ENCODE results near the gene SETBP1.

SETBP1 gene

DNA sequence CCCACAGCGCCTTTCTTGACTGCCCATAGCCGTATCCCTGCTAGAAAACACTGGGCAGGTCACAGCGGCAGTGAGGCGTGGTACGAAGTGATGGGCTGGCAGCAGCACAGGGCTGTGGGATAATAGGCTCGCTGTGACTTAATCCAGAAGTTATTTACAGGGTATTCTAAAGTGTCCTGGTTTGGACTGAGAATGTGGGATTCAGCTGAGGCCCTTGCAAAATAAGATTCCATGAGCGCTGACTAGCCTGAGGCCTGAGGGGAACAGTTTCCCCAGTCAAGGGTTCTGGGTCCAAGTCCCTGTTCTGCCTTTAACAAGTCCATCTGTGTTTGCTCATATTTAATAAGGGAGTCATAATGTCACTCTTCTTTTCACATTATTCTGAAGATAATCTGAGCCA lies 34.6 kb downstream of the SETBP1 start:
- Histone ChIP-seq H3K14ac (ENCODE audit: low read length) (no peak overlapping the region), H3K27me3 (ENCODE audit: insufficient read depth, low read length) (no peaks in the 10 kb centered on the region), H4K91ac (ENCODE audit: low read depth, low read length) (no peak overlapping the region), H3K4ac (ENCODE audit: low read depth, low read length) (no peak overlapping the region), H3K4me2 (ENCODE audit: low read length) (peak overlapping the region; percentile 9), H3K18ac (ENCODE audit: low read length) (no peak overlapping the region), H3K4me3 (ENCODE audit: low read depth, low read length) (no peak overlapping the region), H2BK5ac (ENCODE audit: low read depth, low read length, poor library complexity) (no peak overlapping the region), H3K4me1 (ENCODE audit: control insufficient read depth in 1 of 2, insufficient read depth in 2 of 2, low read length in 2 of 2) (peaks cover 26 to 27% of the 10 kb centered on the region in 2 experiments), H3K79me1 (ENCODE audit: low read length) (peaks cover 11% of the 10 kb centered on the region), H2BK12ac (ENCODE audit: low read length) (no peak overlapping the region), H4K12ac (ENCODE audit: low read depth, low read length) (no peak overlapping the region), H2AK5ac (ENCODE audit: low read length) (no peak overlapping the region), H3K9me3 (ENCODE audit: insufficient read depth, low read depth, low read length) (no peaks in the 10 kb centered on the region), H3K27ac (ENCODE audit: low read depth, low read length) (peak overlapping the region; percentile 71), H4K8ac (ENCODE audit: low read depth, low read length) (no peak overlapping the region), H3K79me2 (ENCODE audit: control insufficient read depth, insufficient read depth, low read length, poor library complexity) (no peaks in the 10 kb centered on the region), H2BK120ac (ENCODE audit: insufficient read depth, low read length, poor library complexity) (peak overlapping the region; percentile 39), H3K36me3 (ENCODE audit: control insufficient read depth in 1 of 2, insufficient read depth in 2 of 2, low read length in 2 of 2) (peaks cover 2 to 3% of the 10 kb centered on the region in 2 experiments), H2AFZ (ENCODE audit: insufficient read depth, low read length, poor library complexity) (no peak overlapping the region), H3K9ac (ENCODE audit: low read length) (no peak overlapping the region), H3K23ac (ENCODE audit: low read length) (no peak overlapping the region)
- DNase-seq, result peak; percentile 67 to 87
- no CpG with 5 or more reads among the region's 7 CpGs for WGBS (ENCODE audit: extremely low coverage, insufficient coverage, insufficient read length)

DNA sequence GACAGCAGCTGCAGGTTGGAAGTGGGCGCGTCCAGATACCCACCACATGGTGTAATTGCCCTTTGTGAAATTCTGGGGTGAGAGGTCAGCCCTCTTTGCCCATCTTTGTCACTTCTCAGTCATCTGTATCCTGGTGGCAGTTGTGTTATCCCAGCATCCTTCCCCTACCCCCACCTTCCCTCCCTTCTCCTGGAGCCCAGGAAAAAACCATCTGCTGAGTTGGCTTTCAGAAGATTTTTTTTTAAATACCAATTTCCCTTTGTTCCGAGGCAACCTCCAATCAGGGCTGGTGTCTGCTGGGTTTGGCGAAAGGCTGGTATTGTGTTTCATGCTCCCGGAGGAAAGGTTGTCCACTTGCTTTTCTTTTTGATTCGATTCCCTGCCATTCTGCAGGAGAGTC lies 35.2 kb downstream of the SETBP1 start:
- H3K9me3 ChIP-seq (ENCODE audit: insufficient read depth, low read depth, low read length), result no peaks in the 10 kb centered on the region
- H3K4me2 ChIP-seq (ENCODE audit: low read length), result no peak overlapping the region
- H3K36me3 ChIP-seq (ENCODE audit: control insufficient read depth in 1 of 2, insufficient read depth in 2 of 2, low read length in 2 of 2), result peaks cover 3 to 4% of the 10 kb centered on the region in 2 experiments
- no peak overlapping the region for H3K23ac ChIP-seq (ENCODE audit: low read length)
- H3K27me3 ChIP-seq (ENCODE audit: insufficient read depth, low read length), result no peaks in the 10 kb centered on the region
- peak overlapping the region; percentile 28 for H2BK120ac ChIP-seq (ENCODE audit: insufficient read depth, low read length, poor library complexity)
- DNase-seq, result peak in 1 of 2 donors; percentile 43
- H3K79me2 ChIP-seq (ENCODE audit: control insufficient read depth, insufficient read depth, low read length, poor library complexity), result no peaks in the 10 kb centered on the region
- no peak overlapping the region for H4K8ac ChIP-seq (ENCODE audit: low read depth, low read length)
- no peak overlapping the region for H4K12ac ChIP-seq (ENCODE audit: low read depth, low read length)
- H4K91ac ChIP-seq (ENCODE audit: low read depth, low read length), result peak overlapping the region; percentile 20
- H3K4me3 ChIP-seq (ENCODE audit: low read depth, low read length), result no peak overlapping the region
- H2AK5ac ChIP-seq (ENCODE audit: low read length), result no peak overlapping the region
- H3K4me1 ChIP-seq (ENCODE audit: control insufficient read depth in 1 of 2, insufficient read depth in 2 of 2, low read length in 2 of 2), result peaks cover 26 to 27% of the 10 kb centered on the region in 2 experiments
- H3K27ac ChIP-seq (ENCODE audit: low read depth, low read length), result peak overlapping the region; percentile 70
- no peak overlapping the region for H3K4ac ChIP-seq (ENCODE audit: low read depth, low read length)
- no peak overlapping the region for H3K9ac ChIP-seq (ENCODE audit: low read length)
- H2BK12ac ChIP-seq (ENCODE audit: low read length), result peak overlapping the region; percentile 53
- no CpG with 5 or more reads among the region's 6 CpGs for WGBS (ENCODE audit: extremely low coverage, insufficient coverage, insufficient read length)
- peak overlapping the region; percentile 1 for H2BK5ac ChIP-seq (ENCODE audit: low read depth, low read length, poor library complexity)
- H3K79me1 ChIP-seq (ENCODE audit: low read length), result peaks cover 9% of the 10 kb centered on the region
- peak overlapping the region; percentile 35 for H3K18ac ChIP-seq (ENCODE audit: low read length)
- no peak overlapping the region for H3K14ac ChIP-seq (ENCODE audit: low read length)
- no peak overlapping the region for H2AFZ ChIP-seq (ENCODE audit: insufficient read depth, low read length, poor library complexity)

DNA sequence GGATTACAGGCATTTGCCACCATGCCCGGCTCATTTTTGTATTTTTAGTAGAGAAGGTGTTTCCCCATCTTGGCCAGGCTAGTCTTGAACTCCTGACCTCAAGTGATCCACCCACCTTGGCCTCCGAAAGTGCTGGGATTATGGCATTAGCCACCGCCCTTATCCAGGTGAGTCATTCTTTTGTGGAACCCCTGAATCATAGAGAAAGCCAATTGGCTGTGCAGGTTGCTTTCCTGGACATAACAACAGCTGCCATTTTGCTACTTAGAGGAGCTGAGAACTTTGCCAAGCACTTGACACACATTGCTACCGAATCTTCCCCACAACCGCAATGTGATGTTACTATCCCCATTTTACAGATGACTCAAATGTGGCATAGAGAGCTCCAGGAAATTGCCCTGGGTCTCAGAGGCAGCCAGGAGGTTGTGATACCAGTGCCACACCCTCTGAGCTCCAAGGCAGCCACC lies 36.0 kb downstream of the SETBP1 start:
- Histone ChIP-seq H2BK12ac (ENCODE audit: low read length) (peak overlapping the region; percentile 53), H2AFZ (ENCODE audit: insufficient read depth, low read length, poor library complexity) (no peak overlapping the region), H3K14ac (ENCODE audit: low read length) (no peak overlapping the region), H3K79me2 (ENCODE audit: control insufficient read depth, insufficient read depth, low read length, poor library complexity) (no peaks in the 10 kb centered on the region), H3K4me3 (ENCODE audit: low read depth, low read length) (no peak overlapping the region), H4K12ac (ENCODE audit: low read depth, low read length) (no peak overlapping the region), H3K27me3 (ENCODE audit: insufficient read depth, low read length) (no peaks in the 10 kb centered on the region), H3K79me1 (ENCODE audit: low read length) (peaks cover 8% of the 10 kb centered on the region), H3K18ac (ENCODE audit: low read length) (peak overlapping the region; percentile 44), H3K23ac (ENCODE audit: low read length) (no peak overlapping the region), H2AK5ac (ENCODE audit: low read length) (no peak overlapping the region), H2BK120ac (ENCODE audit: insufficient read depth, low read length, poor library complexity) (no peak overlapping the region), H3K36me3 (ENCODE audit: control insufficient read depth in 1 of 2, insufficient read depth in 2 of 2, low read length in 2 of 2) (peaks cover 3 to 4% of the 10 kb centered on the region in 2 experiments), H3K4ac (ENCODE audit: low read depth, low read length) (no peak overlapping the region), H4K8ac (ENCODE audit: low read depth, low read length) (no peak overlapping the region), H4K91ac (ENCODE audit: low read depth, low read length) (no peak overlapping the region), H3K4me1 (ENCODE audit: control insufficient read depth in 1 of 2, insufficient read depth in 2 of 2, low read length in 2 of 2) (peaks cover 25% of the 10 kb centered on the region in 2 experiments), H3K27ac (ENCODE audit: low read depth, low read length) (no peak overlapping the region), H3K9ac (ENCODE audit: low read length) (no peak overlapping the region), H3K4me2 (ENCODE audit: low read length) (no peak overlapping the region), H3K9me3 (ENCODE audit: insufficient read depth, low read depth, low read length) (no peaks in the 10 kb centered on the region), H2BK5ac (ENCODE audit: low read depth, low read length, poor library complexity) (no peak overlapping the region)
- WGBS (ENCODE audit: extremely low coverage, insufficient coverage, insufficient read length), result no CpG with 5 or more reads among the region's 5 CpGs
- DNase-seq, result peak in 1 of 2 donors; percentile 48

DNA sequence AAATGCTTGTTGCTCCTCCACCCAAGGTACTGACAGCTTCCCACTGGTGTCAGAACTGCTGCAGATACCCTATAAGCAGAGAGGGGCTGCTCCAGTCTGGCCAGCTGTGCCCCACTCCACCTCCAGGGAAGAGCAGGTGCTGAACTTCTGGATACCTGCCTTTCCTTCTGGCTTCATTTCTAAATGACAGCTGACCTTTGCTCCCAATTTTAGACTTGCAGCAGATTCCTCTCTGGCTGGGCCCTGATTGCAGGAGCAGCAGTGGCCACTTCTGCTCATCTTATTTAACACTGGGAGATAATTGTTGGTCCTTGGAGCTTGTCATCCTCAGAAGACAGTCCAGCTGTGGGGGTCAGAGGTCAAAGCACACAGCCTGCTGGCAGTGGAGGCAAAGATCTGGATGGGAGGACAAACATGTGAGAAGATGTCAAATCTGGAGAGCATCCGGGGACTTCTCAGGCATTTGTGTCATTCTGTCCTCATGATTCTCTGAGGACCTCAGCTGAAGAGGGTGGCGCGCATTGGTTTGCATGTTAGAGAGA lies 38.9 kb downstream of the SETBP1 start:
- no peak overlapping the region for H3K4me2 ChIP-seq (ENCODE audit: low read length)
- no peak overlapping the region for H3K9ac ChIP-seq (ENCODE audit: low read length)
- H3K4ac ChIP-seq (ENCODE audit: low read depth, low read length), result no peak overlapping the region
- H4K8ac ChIP-seq (ENCODE audit: low read depth, low read length), result no peak overlapping the region
- no peak overlapping the region for H3K4me3 ChIP-seq (ENCODE audit: low read depth, low read length)
- H4K12ac ChIP-seq (ENCODE audit: low read depth, low read length), result no peak overlapping the region
- DNase-seq, result no peak
- no peak overlapping the region for H2BK12ac ChIP-seq (ENCODE audit: low read length)
- no peaks in the 10 kb centered on the region for H3K27me3 ChIP-seq (ENCODE audit: insufficient read depth, low read length)
- no peaks in the 10 kb centered on the region for H3K79me2 ChIP-seq (ENCODE audit: control insufficient read depth, insufficient read depth, low read length, poor library complexity)
- no peak overlapping the region for H2AFZ ChIP-seq (ENCODE audit: insufficient read depth, low read length, poor library complexity)
- H4K91ac ChIP-seq (ENCODE audit: low read depth, low read length), result no peak overlapping the region
- no peak overlapping the region for H3K18ac ChIP-seq (ENCODE audit: low read length)
- H3K23ac ChIP-seq (ENCODE audit: low read length), result no peak overlapping the region
- no peak overlapping the region for H3K27ac ChIP-seq (ENCODE audit: low read depth, low read length)
- H3K14ac ChIP-seq (ENCODE audit: low read length), result no peak overlapping the region
- peaks cover 0 to 2% of the 10 kb centered on the region in 2 experiments for H3K36me3 ChIP-seq (ENCODE audit: control insufficient read depth in 1 of 2, insufficient read depth in 2 of 2, low read length in 2 of 2)
- no peak overlapping the region for H2BK120ac ChIP-seq (ENCODE audit: insufficient read depth, low read length, poor library complexity)
- no peak overlapping the region for H2BK5ac ChIP-seq (ENCODE audit: low read depth, low read length, poor library complexity)
- H2AK5ac ChIP-seq (ENCODE audit: low read length), result no peak overlapping the region
- peaks cover 25 to 30% of the 10 kb centered on the region in 2 experiments for H3K4me1 ChIP-seq (ENCODE audit: control insufficient read depth in 1 of 2, insufficient read depth in 2 of 2, low read length in 2 of 2)
- H3K79me1 ChIP-seq (ENCODE audit: low read length), result peaks cover 5% of the 10 kb centered on the region
- no CpG with 5 or more reads among the region's 3 CpGs for WGBS (ENCODE audit: extremely low coverage, insufficient coverage, insufficient read length)
- no peaks in the 10 kb centered on the region for H3K9me3 ChIP-seq (ENCODE audit: insufficient read depth, low read depth, low read length)
